HepG2 (cell line): ENCODE measurements around the gene TPD52L2. TPM values are rescaled to one million over a fixed set of nuclear protein-coding genes. Genes with fewer than 3 reads are reported as not detected.

Experiments used
- AKAP8 ChIP-seq: sonication (generic); formaldehyde crosslinking; IDR thresholded peaks from 2 replicates; pipeline ENCODE4 v1.5.1; 2020; ENCODE audit warnings: mild to moderate bottlenecking, missing genetic modification reagents
- ATF7 ChIP-seq, 2 experiments: fragments of 450-650 bp in 1 of 2; sonication (generic) in 1 of 2; formaldehyde crosslinking in 1 of 2; IDR thresholded peaks; 2 replicates each; pipeline versions ENCODE4 v1.4.0 to v1.6.1; 2016 to 2020; ENCODE audit warnings: antibody characterized with exemption in 1 of 2, mild to moderate bottlenecking in 1 of 2, missing genetic modification reagents in 1 of 2
- CCAR2 ChIP-seq: fragments of 200-400 bp; formaldehyde crosslinking; optimal IDR thresholded peaks from 2 replicates; pipeline ENCODE3; 2018; ENCODE audit warnings: low read depth, mild to moderate bottlenecking, low read length, moderate library complexity
- DNMT1 ChIP-seq: sonication (generic); formaldehyde crosslinking; IDR thresholded peaks from 2 replicates; pipeline ENCODE4 v1.5.1; 2020; ENCODE audit warnings: mild to moderate bottlenecking, missing genetic modification reagents
- FOXC1 ChIP-seq: sonication (generic); formaldehyde crosslinking; IDR thresholded peaks from 2 replicates; pipeline ENCODE4 v1.8.0; 2022; ENCODE audit warnings: mild to moderate bottlenecking, missing genetic modification reagents, borderline replicate concordance
- MAZ ChIP-seq, 2 experiments: sonication (generic) in 1 of 2; formaldehyde crosslinking in 1 of 2; IDR thresholded peaks; 2 replicates each; pipeline versions ENCODE4 v1.5.0 to v1.6.1; 2012 to 2020; ENCODE audit warnings: low read depth in 2 of 2, mild to moderate bottlenecking in 2 of 2, borderline replicate concordance in 1 of 2, improper control_type of control experiment in 1 of 2, low read length in 1 of 2, missing genetic modification reagents in 1 of 2, moderate library complexity in 1 of 2
- MED8 ChIP-seq: sonication (generic); formaldehyde crosslinking; IDR thresholded peaks from 2 replicates; pipeline ENCODE4 v1.8.1; 2023; ENCODE audit warnings: mild to moderate bottlenecking, missing genetic modification reagents; ENCODE audit not compliant: insufficient replicate concordance
- NPAS2 ChIP-seq: sonication (generic); formaldehyde crosslinking; IDR thresholded peaks from 2 replicates; pipeline ENCODE4 v1.8.0; 2022; ENCODE audit warnings: mild to moderate bottlenecking, missing genetic modification reagents, borderline replicate concordance
- PAX8 ChIP-seq: sonication (generic); formaldehyde crosslinking; IDR thresholded peaks from 2 replicates; pipeline ENCODE4 v1.8.0; 2022; ENCODE audit warnings: mild to moderate bottlenecking, missing genetic modification reagents, borderline replicate concordance
- SAFB2 ChIP-seq: sonication (generic); formaldehyde crosslinking; IDR thresholded peaks from 2 replicates; pipeline ENCODE4 v1.5.1; 2020; ENCODE audit warnings: missing genetic modification reagents, low read depth, mild to moderate bottlenecking, borderline replicate concordance
- SYNCRIP ChIP-seq: fragments of 200-400 bp; formaldehyde crosslinking; IDR thresholded peaks from 2 replicates; pipeline ENCODE4 v1.6.1; 2018; ENCODE audit warnings: mild to moderate bottlenecking, low read depth, low read length; ENCODE audit not compliant: insufficient read depth
- ZNF746 ChIP-seq: sonication (generic); formaldehyde crosslinking; IDR thresholded peaks from 2 replicates; pipeline ENCODE4 v1.8.0; 2022; ENCODE audit warnings: mild to moderate bottlenecking, missing genetic modification reagents
- ZSCAN21 ChIP-seq: sonication (generic); formaldehyde crosslinking; IDR thresholded peaks from 2 replicates; pipeline ENCODE4 v1.8.0; 2022; ENCODE audit warnings: mild to moderate bottlenecking, missing genetic modification reagents, moderate library complexity, borderline replicate concordance
- polyA plus RNA-seq, 8 experiments: library from polyadenylated mRNA; depleted of rRNA in 3 of 8; stranded (reverse) in 7 of 8; unstranded in 1 of 8; fragments of >200 nt; fragmentation: Illumina TruSeq in 4 of 8; extraction: Trizol in 4 of 8; gene quantifications; 2 replicates each; pipeline versions ENCODE4 v1.2.1 to v1.2.3, GENCODE V29; 2011 to 2016; ENCODE audit warnings: low read depth in 4 of 8, missing spikeins in 1 of 8, mixed read lengths in 1 of 8; ENCODE audit not compliant: insufficient read depth in 1 of 8
- total RNA-seq, 5 experiments: library from RNA; depleted of rRNA; stranded (reverse); fragments of >200 nt; fragmentation: Illumina TruSeq; extraction: Trizol; gene quantifications; 2 replicates each; pipeline ENCODE4 v1.2.3, GENCODE V29; 2016; ENCODE audit warnings: low read depth in 1 of 5
- TF ChIP-seq, protein P1 (sequence below): sonication (generic); formaldehyde crosslinking; IDR thresholded peaks from 2 replicates; pipeline ENCODE4 v1.4.0; 2020; ENCODE audit warnings: missing genetic modification reagents, borderline replicate concordance
- TF ChIP-seq, protein P2 (sequence below), 2 experiments: sonication (generic) in 1 of 2; formaldehyde crosslinking in 1 of 2; IDR thresholded peaks; 2 replicates each; pipeline versions ENCODE4 v1.4.0 to v1.6.1; 2018 to 2020; ENCODE audit warnings: missing genetic modification reagents in 2 of 2, borderline replicate concordance in 1 of 2, low read depth in 1 of 2, mild to moderate bottlenecking in 1 of 2, missing biosample characterization in 1 of 2
- TF ChIP-seq, protein P3 (sequence below): sonication (generic); formaldehyde crosslinking; IDR thresholded peaks from 2 replicates; pipeline ENCODE4 v1.8.0; 2022; ENCODE audit warnings: mild to moderate bottlenecking, missing genetic modification reagents, borderline replicate concordance
- TF ChIP-seq, protein P4 (sequence below): sonication (generic); formaldehyde crosslinking; IDR thresholded peaks from 2 replicates; pipeline ENCODE4 v1.4.0; 2020; ENCODE audit warnings: missing genetic modification reagents

TPD52L2 gene
- total and polyA plus RNA-seq, 2 of the 13 experiments (the other 11 are each of a cell fraction or from before 2014, with no cell fraction given): 156 to 184 TPM

DNA sequence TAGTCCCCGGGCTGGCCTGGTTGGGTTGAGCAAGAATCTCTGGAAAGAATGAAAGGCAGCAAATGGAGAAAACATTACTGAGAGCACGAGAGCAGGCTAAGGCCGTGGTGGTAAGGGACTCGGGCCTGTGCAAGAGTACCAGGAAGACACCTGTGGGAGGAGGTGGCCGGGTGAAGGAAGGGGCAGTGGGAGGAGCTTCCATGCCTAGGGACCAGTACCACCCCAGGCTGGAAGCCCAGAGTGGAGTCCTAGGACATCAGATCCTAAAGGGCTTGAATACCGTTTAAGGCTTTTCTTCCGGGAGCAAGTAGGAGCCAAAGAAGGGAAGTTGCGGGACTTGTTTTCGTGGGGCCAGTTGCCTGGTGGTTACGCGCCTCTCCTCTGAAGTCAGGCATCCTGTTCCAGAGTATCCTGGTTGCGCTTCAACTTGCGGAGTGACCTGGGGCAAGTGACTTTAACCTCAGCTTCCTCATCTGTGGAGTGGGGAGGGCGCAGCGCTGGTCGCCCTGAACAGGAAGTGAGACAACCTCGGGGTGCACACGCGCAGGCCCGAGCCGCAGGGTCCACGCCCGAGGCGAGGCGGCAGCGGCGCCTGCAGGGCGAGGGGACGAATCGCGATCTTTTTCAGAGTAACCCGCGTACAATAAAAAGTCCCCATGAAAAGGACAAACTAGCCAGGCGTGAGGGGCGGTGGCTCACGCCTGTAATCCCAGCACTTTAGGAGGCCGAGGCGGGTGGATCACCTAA lies 1.1 kb upstream of the TPD52L2 start (continued):
- TF ChIP-seq AKAP8 (no peak; the same call in 1 of the 2 replicates), ZSCAN21 (CRISPR knock-in tag) (no peak), PAX8 (peak; percentile 74), DNMT1 (CRISPR knock-in tag) (no peak), FOXC1 (CRISPR knock-in tag) (no peak; the same call in 1 of the 2 replicates), SAFB2 (CRISPR knock-in tag) (0 out of 2 replicates have a peak, but pooled peaks have one; percentile 77), CCAR2 (no peak), MED8 (CRISPR knock-in tag) (peak; percentile 91), ZNF746 (CRISPR knock-in tag) (peak; percentile 88), ATF7 (IDR thresholded peaks at IDR 0.05) (no peak), ATF7 (CRISPR knock-in tag; IDR thresholded peaks at IDR 0.05) (no peak), SYNCRIP (no peak), MAZ (IDR thresholded peaks at IDR 0.05; ENCODE audit: borderline replicate concordance, low read depth, low read length) (no peak), MAZ (CRISPR knock-in tag; IDR thresholded peaks at IDR 0.05; ENCODE audit: low read depth) (peak; percentile 89), NPAS2 (CRISPR knock-in tag) (no peak)
- TF ChIP-seq, protein P1, sequence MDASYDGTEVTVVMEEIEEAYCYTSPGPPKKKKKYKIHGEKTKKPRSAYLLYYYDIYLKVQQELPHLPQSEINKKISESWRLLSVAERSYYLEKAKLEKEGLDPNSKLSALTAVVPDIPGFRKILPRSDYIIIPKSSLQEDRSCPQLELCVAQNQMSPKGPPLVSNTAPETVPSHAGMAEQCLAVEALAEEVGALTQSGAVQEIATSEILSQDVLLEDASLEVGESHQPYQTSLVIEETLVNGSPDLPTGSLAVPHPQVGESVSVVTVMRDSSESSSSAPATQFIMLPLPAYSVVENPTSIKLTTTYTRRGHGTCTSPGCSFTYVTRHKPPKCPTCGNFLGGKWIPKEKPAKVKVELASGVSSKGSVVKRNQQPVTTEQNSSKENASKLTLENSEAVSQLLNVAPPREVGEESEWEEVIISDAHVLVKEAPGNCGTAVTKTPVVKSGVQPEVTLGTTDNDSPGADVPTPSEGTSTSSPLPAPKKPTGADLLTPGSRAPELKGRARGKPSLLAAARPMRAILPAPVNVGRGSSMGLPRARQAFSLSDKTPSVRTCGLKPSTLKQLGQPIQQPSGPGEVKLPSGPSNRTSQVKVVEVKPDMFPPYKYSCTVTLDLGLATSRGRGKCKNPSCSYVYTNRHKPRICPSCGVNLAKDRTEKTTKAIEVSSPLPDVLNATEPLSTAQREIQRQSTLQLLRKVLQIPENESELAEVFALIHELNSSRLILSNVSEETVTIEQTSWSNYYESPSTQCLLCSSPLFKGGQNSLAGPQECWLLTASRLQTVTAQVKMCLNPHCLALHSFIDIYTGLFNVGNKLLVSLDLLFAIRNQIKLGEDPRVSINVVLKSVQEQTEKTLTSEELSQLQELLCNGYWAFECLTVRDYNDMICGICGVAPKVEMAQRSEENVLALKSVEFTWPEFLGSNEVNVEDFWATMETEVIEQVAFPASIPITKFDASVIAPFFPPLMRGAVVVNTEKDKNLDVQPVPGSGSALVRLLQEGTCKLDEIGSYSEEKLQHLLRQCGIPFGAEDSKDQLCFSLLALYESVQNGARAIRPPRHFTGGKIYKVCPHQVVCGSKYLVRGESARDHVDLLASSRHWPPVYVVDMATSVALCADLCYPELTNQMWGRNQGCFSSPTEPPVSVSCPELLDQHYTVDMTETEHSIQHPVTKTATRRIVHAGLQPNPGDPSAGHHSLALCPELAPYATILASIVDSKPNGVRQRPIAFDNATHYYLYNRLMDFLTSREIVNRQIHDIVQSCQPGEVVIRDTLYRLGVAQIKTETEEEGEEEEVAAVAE (CRISPR knock-in tag): peak; percentile 90; the same call in 1 of the 2 replicates
- TF ChIP-seq, protein P2, sequence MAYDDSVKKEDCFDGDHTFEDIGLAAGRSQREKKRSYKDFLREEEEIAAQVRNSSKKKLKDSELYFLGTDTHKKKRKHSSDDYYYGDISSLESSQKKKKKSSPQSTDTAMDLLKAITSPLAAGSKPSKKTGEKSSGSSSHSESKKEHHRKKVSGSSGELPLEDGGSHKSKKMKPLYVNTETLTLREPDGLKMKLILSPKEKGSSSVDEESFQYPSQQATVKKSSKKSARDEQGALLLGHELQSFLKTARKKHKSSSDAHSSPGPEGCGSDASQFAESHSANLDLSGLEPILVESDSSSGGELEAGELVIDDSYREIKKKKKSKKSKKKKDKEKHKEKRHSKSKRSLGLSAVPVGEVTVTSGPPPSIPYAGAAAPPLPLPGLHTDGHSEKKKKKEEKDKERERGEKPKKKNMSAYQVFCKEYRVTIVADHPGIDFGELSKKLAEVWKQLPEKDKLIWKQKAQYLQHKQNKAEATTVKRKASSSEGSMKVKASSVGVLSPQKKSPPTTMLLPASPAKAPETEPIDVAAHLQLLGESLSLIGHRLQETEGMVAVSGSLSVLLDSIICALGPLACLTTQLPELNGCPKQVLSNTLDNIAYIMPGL (CRISPR knock-in tag; IDR thresholded peaks at IDR 0.05; ENCODE audit: borderline replicate concordance in 1 of 2, low read depth in 1 of 2): peak; percentile 95 to 97
- TF ChIP-seq, protein P3, sequence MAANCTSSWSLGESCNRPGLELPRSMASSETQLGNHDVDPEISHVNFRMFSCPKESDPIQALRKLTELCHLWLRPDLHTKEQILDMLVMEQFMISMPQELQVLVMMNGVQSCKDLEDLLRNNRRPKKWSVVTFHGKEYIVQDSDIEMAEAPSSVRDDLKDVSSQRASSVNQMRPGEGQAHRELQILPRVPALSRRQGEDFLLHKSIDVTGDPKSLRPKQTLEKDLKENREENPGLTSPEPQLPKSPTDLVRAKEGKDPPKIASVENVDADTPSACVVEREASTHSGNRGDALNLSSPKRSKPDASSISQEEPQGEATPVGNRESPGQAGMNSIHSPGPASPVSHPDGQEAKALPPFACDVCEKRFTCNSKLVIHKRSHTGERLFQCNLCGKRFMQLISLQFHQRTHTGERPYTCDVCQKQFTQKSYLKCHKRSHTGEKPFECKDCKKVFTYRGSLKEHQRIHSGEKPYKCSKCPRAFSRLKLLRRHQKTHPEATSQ (CRISPR knock-in tag): no peak
- TF ChIP-seq, protein P4, sequence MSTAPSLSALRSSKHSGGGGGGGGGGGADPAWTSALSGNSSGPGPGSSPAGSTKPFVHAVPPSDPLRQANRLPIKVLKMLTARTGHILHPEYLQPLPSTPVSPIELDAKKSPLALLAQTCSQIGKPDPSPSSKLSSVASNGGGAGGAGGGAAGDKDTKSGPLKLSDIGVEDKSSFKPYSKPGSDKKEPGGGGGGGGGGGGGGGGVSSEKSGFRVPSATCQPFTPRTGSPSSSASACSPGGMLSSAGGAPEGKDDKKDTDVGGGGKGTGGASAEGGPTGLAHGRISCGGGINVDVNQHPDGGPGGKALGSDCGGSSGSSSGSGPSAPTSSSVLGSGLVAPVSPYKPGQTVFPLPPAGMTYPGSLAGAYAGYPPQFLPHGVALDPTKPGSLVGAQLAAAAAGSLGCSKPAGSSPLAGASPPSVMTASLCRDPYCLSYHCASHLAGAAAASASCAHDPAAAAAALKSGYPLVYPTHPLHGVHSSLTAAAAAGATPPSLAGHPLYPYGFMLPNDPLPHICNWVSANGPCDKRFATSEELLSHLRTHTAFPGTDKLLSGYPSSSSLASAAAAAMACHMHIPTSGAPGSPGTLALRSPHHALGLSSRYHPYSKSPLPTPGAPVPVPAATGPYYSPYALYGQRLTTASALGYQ (CRISPR knock-in tag): no peak
